Mesothelial cell of epicardium (in vitro differentiated cells): Measurements from ENCODE around the gene GUCY1A2. TPM values are rescaled to one million over a fixed set of nuclear protein-coding genes. Genes with fewer than 3 reads are reported as not detected.

ENCODE experiments used
- DNase-seq, 2 experiments: peaks; one replicate each; pipeline ENCODE4 v3.0.0; 2021; ENCODE audit warnings: low spot score in 2 of 2; ENCODE audit not compliant: unreplicated experiment in 2 of 2
- H3K27ac Mint-ChIP-seq: 2 replicates; pipeline ENCODE4 v1.8.0; 2021; ENCODE audit warnings: mixed read lengths
- H3K27me3 Mint-ChIP-seq: 2 replicates; pipeline ENCODE4 v1.8.0; 2021; ENCODE audit warnings: low read depth, mixed read lengths
- H3K36me3 Mint-ChIP-seq: 2 replicates; pipeline ENCODE4 v1.8.0; 2021; ENCODE audit warnings: mixed read lengths
- H3K4me1 Mint-ChIP-seq: 2 replicates; pipeline ENCODE4 v1.8.0; 2021; ENCODE audit warnings: mixed read lengths
- H3K4me3 Mint-ChIP-seq: 2 replicates; pipeline ENCODE4 v1.8.0; 2021; ENCODE audit warnings: mild to moderate bottlenecking, moderate library complexity, mixed read lengths
- H3K9me3 Mint-ChIP-seq: 2 replicates; pipeline ENCODE4 v1.8.0; 2021; ENCODE audit warnings: mixed read lengths
- CTCF ChIP-seq: fragments of 200-600 bp; sonication (generic); IDR thresholded peaks from one replicate; pipeline ENCODE4 v1.5.0; 2021; ENCODE audit warnings: antibody characterized with exemption; ENCODE audit not compliant: unreplicated experiment
- total RNA-seq: library from RNA; stranded (reverse); gene quantifications from 3 replicates; pipeline ENCODE4 v1.2.1, GENCODE V29; 2021

Gene GUCY1A2
- total RNA-seq, 1 donor from 2014 or later = 13.6 TPM

GRCh38 chr11:106856566-106856965, 161.7 kb downstream of the GUCY1A2 start:
- Mint-ChIP-seq H3K4me3 (no peak overlapping the region), H3K9me3 (peaks cover 29% of the 10 kb centered on the region), H3K36me3 (peaks cover 18% of the 10 kb centered on the region), H3K4me1 (peaks cover 17% of the 10 kb centered on the region), H3K27ac (peak overlapping the region; percentile 58), H3K27me3 (no peaks in the 10 kb centered on the region)
- no peak for DNase-seq
- TF ChIP-seq CTCF = no peak

- no peak overlapping the region for H3K4me3 Mint-ChIP-seq
- no peak overlapping the region for H3K27ac Mint-ChIP-seq
- no peak for TF ChIP-seq CTCF
- H3K36me3 Mint-ChIP-seq = peaks cover 18% of the 10 kb centered on the region
- H3K4me1 Mint-ChIP-seq = peaks cover 17% of the 10 kb centered on the region
- H3K27me3 Mint-ChIP-seq = no peaks in the 10 kb centered on the region
- peaks cover 30% of the 10 kb centered on the region for H3K9me3 Mint-ChIP-seq
- no peak for DNase-seq
These were observed 163.8 kb downstream of the GUCY1A2 start for GRCh38 chr11:106854429-106854828.

- peaks cover 13% of the 10 kb centered on the region for H3K4me1 Mint-ChIP-seq
- H3K9me3 Mint-ChIP-seq = peaks cover 30% of the 10 kb centered on the region
- H3K36me3 Mint-ChIP-seq = peaks cover 18% of the 10 kb centered on the region
- no peak for TF ChIP-seq CTCF
- H3K27ac Mint-ChIP-seq = no peak overlapping the region
- H3K27me3 Mint-ChIP-seq = no peaks in the 10 kb centered on the region
- no peak for DNase-seq
- H3K4me3 Mint-ChIP-seq = no peak overlapping the region
These were observed 164.3 kb downstream of the GUCY1A2 start for GRCh38 chr11:106853850-106854401.

- Mint-ChIP-seq H3K4me1 (peaks cover 7% of the 10 kb centered on the region), H3K27ac (no peak overlapping the region), H3K9me3 (peaks cover 30% of the 10 kb centered on the region), H3K4me3 (no peak overlapping the region), H3K27me3 (no peaks in the 10 kb centered on the region), H3K36me3 (peaks cover 18% of the 10 kb centered on the region)
- no peak for DNase-seq
- no peak for TF ChIP-seq CTCF
These were observed 165.5 kb downstream of the GUCY1A2 start for GRCh38 chr11:106852779-106853178.

- DNase-seq = no peak
- TF ChIP-seq CTCF = no peak
- Mint-ChIP-seq H3K27ac (no peak overlapping the region), H3K27me3 (no peaks in the 10 kb centered on the region), H3K36me3 (peaks cover 13% of the 10 kb centered on the region), H3K4me3 (no peak overlapping the region), H3K9me3 (peaks cover 20% of the 10 kb centered on the region), H3K4me1 (no peaks in the 10 kb centered on the region)
These were observed 169.8 kb downstream of the GUCY1A2 start for GRCh38 chr11:106848526-106848925.

- H3K27ac Mint-ChIP-seq = no peak overlapping the region
- H3K9me3 Mint-ChIP-seq = no peaks in the 10 kb centered on the region
- H3K4me1 Mint-ChIP-seq = no peaks in the 10 kb centered on the region
- no peaks in the 10 kb centered on the region for H3K27me3 Mint-ChIP-seq
- no peak for TF ChIP-seq CTCF
- H3K36me3 Mint-ChIP-seq = no peaks in the 10 kb centered on the region
- DNase-seq = no peak
- H3K4me3 Mint-ChIP-seq = no peak overlapping the region
These were observed 176.1 kb downstream of the GUCY1A2 start for GRCh38 chr11:106842134-106842533.
